ENCODE data around the gene LCN9. TPM values are rescaled to one million over a fixed set of nuclear protein-coding genes. Genes with fewer than 3 reads are reported as not detected.

The LCN9 gene
- total and polyA plus RNA-seq, 4 donors: not detected

GRCh38 chr9:135696446-135696845 lies 33.3 kb downstream of the LCN9 start:
- Histone ChIP-seq H3K4me3 (ENCODE audit: low read depth in 1 of 3, low read length in 3 of 3) (no peak overlapping the region), H3K27ac (ENCODE audit: low read depth in 1 of 2, low read length in 2 of 2) (no peak overlapping the region), H3K36me3 (ENCODE audit: control insufficient read depth in 4 of 4, insufficient read depth in 3 of 4, low read depth in 1 of 4, low read length in 3 of 4) (no peaks in the 10 kb centered on the region), H3K9me3 (ENCODE audit: control insufficient read depth in 4 of 4, low read length in 3 of 4) (no peaks in the 10 kb centered on the region), H3K27me3 (ENCODE audit: control insufficient read depth in 4 of 4, insufficient read depth in 4 of 4, low read length in 3 of 4) (peaks cover 0 to 5% (median 1%) of the 10 kb centered on the region in 4 donors), H3K4me1 (ENCODE audit: control insufficient read depth in 4 of 4, insufficient read depth in 4 of 4, low read length in 3 of 4) (no peaks in the 10 kb centered on the region), H3K9ac (ENCODE audit: low read depth in 1 of 2, low read length in 2 of 2) (no peak overlapping the region)
- 67% methylated on average over 16 of the region's 16 CpGs for WGBS
- no peak for DNase-seq (ENCODE audit: low spot score)
- TF ChIP-seq ATF3 (IDR thresholded peaks at IDR 0.05) (no peak), RXRA (IDR thresholded peaks at IDR 0.05) (no peak), RAD21 (IDR thresholded peaks at IDR 0.05) (no peak), YY1 (IDR thresholded peaks at IDR 0.05) (no peak), REST (IDR thresholded peaks at IDR 0.05) (no peak), CTCF (IDR thresholded peaks at IDR 0.05; ENCODE audit: low read depth, low read length, missing input control) (no peak), TAF1 (conservative IDR thresholded peaks at IDR 0.05) (no peak), NR2F2 (IDR thresholded peaks at IDR 0.05) (no peak), MAX (IDR thresholded peaks at IDR 0.05) (no peak), HNF4G (IDR thresholded peaks at IDR 0.05) (no peak)
- TF ChIP-seq, protein P1, sequence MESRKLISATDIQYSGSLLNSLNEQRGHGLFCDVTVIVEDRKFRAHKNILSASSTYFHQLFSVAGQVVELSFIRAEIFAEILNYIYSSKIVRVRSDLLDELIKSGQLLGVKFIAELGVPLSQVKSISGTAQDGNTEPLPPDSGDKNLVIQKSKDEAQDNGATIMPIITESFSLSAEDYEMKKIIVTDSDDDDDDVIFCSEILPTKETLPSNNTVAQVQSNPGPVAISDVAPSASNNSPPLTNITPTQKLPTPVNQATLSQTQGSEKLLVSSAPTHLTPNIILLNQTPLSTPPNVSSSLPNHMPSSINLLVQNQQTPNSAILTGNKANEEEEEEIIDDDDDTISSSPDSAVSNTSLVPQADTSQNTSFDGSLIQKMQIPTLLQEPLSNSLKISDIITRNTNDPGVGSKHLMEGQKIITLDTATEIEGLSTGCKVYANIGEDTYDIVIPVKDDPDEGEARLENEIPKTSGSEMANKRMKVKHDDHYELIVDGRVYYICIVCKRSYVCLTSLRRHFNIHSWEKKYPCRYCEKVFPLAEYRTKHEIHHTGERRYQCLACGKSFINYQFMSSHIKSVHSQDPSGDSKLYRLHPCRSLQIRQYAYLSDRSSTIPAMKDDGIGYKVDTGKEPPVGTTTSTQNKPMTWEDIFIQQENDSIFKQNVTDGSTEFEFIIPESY (IDR thresholded peaks at IDR 0.05): no peak

DNA sequence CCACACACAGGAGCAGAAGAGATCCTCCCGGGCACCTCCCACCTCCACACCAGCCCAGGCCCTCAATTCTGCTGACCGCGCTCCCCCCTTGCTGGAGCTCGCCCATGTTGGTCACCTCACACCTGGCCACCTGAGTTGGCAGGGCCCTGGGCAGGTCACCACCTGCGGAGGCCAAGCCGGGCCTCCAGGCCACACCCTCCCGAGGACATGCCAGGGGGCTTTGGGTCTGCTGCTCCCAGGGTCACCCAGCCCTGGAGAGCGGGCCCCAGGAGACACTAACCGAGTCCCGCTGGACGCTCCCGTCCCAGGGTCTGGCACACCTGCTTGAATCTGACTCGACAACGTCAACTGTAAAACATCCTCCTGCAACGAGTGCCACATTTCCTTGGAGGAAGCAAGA lies 34.1 kb downstream of the LCN9 start:
- peaks cover 0 to 6% (median 0%) of the 10 kb centered on the region in 4 donors for H3K4me1 ChIP-seq (ENCODE audit: control insufficient read depth in 4 of 4, insufficient read depth in 4 of 4, low read length in 3 of 4)
- H3K9ac ChIP-seq (ENCODE audit: low read depth in 1 of 2, low read length in 2 of 2): no peak overlapping the region
- H3K27me3 ChIP-seq (ENCODE audit: control insufficient read depth in 4 of 4, insufficient read depth in 4 of 4, low read length in 3 of 4): peaks cover 0 to 5% (median 1%) of the 10 kb centered on the region in 4 donors
- no peak overlapping the region for H3K27ac ChIP-seq (ENCODE audit: low read depth in 1 of 2, low read length in 2 of 2)
- H3K9me3 ChIP-seq (ENCODE audit: control insufficient read depth in 4 of 4, low read length in 3 of 4): no peaks in the 10 kb centered on the region
- no peaks in the 10 kb centered on the region for H3K36me3 ChIP-seq (ENCODE audit: control insufficient read depth in 4 of 4, insufficient read depth in 3 of 4, low read depth in 1 of 4, low read length in 3 of 4)
- no peak overlapping the region for H3K4me3 ChIP-seq (ENCODE audit: low read depth in 1 of 3, low read length in 3 of 3)
- 79% methylated on average over 15 of the region's 15 CpGs for WGBS
- TF ChIP-seq NR2F2 (IDR thresholded peaks at IDR 0.05): no peak
- no peak for DNase-seq (ENCODE audit: low spot score)

Measured in liver (tissue), 9 donors.